ENCODE measurements around the gene TSN.

TSN gene

DNA sequence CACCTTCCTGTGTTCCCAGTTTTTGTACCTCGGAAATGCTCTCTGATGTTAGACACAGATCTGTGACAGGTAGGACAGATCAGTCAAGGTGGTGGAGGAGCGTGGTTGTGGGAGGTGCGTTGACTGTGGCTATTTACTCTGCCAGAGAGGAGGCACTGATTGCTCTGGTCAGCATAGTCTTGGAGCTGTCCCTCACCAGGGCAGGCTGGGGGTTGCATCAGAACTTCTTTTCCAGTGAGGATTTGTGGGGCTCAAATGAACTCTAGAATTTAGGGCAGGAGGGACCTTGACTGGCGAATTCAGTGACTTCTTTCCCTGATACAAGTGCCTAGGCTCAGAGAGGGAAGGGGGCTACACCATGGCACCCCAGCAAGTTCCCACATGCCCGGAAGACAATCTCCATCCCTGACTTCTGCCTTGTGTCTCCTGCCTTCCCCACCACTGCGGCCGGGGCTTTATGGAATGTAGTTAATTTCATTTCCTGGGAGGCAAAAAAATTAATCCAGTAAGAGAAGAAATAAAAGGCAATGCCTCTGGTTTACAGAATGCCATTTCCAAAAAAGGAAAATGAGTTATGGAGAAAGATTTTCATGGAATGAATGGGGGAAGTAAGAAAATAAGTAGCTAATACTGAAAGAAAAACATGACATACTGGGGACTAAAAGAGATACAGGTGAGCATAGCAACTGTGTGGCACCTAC, 44.8 kb upstream of the TSN start:
- no peak for TF ChIP-seq POLR2AphosphoS5 (IDR thresholded peaks at IDR 0.05; ENCODE audit: low read depth, low read length)
- TF ChIP-seq SIN3A (IDR thresholded peaks at IDR 0.05; ENCODE audit: borderline replicate concordance, insufficient read depth, low read length) = no peak
- TF ChIP-seq TAF1 (IDR thresholded peaks at IDR 0.05; ENCODE audit: borderline replicate concordance, insufficient read depth, low read length) = no peak
- TF ChIP-seq FOXP2 (optimal IDR thresholded peaks at IDR 0.05; ENCODE audit: borderline replicate concordance, extremely low read depth, extremely low read length, insufficient read depth) = no peak
- no peak for TF ChIP-seq REST (IDR thresholded peaks at IDR 0.05; ENCODE audit: insufficient read depth in 1 of 2, low read depth in 2 of 2, low read length in 2 of 2)

DNA sequence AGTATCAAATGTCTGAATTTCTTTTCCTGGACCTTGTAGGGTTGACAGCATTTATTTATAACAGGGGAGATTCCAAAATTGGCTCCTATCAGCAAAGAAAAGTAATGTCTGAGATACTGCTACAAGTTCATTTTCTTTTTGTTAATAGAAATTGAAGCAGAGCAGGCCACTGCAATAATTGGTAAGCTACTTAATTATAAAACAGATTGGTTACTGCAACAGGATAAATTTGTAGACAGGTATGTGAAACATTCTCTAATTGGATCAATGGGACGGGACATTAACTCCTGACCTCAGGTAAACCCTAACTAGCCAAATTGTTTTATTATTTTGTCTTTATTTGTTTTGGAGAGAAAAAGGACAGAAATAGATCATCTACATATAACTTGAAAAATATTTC, 39.3 kb upstream of the TSN start:
- TF ChIP-seq TAF1 (IDR thresholded peaks at IDR 0.05; ENCODE audit: borderline replicate concordance, insufficient read depth, low read length) (no peak), REST (IDR thresholded peaks at IDR 0.05; ENCODE audit: insufficient read depth in 1 of 2, low read depth in 2 of 2, low read length in 2 of 2) (no peak), SIN3A (IDR thresholded peaks at IDR 0.05; ENCODE audit: borderline replicate concordance, insufficient read depth, low read length) (no peak), POLR2AphosphoS5 (IDR thresholded peaks at IDR 0.05; ENCODE audit: low read depth, low read length) (no peak), FOXP2 (optimal IDR thresholded peaks at IDR 0.05; ENCODE audit: borderline replicate concordance, extremely low read depth, extremely low read length, insufficient read depth) (no peak)

- TF ChIP-seq POLR2AphosphoS5 (IDR thresholded peaks at IDR 0.05; ENCODE audit: low read depth, low read length) (no peak), FOXP2 (optimal IDR thresholded peaks at IDR 0.05; ENCODE audit: borderline replicate concordance, extremely low read depth, extremely low read length, insufficient read depth) (no peak)
Observed at GRCh38 chr2:121717529-121717928, 37.9 kb upstream of the TSN start.

DNA sequence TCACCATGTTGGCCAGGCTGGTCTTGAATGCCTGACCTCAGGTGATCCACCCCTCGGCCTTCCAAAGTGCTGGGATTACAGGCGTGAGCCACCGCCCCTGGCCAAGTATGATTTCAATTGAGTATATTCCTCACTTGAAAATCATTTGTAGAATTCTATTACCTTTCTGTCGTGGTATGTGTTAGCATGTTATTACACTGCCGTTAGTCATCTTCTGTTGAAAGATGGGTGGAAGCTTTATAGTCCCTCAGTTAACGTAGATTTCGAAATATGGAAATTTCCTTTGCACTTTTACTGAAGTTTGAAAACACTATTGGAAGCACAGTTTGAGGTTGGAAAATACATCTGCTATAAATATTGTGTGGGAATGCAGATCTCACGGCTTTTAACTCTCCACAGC, 33.5 kb upstream of the TSN start:
- no peak for TF ChIP-seq REST (IDR thresholded peaks at IDR 0.05; ENCODE audit: insufficient read depth in 1 of 2, low read depth in 2 of 2, low read length in 2 of 2)
- TF ChIP-seq TAF1 (IDR thresholded peaks at IDR 0.05; ENCODE audit: borderline replicate concordance, insufficient read depth, low read length) = no peak
- no peak for TF ChIP-seq FOXP2 (optimal IDR thresholded peaks at IDR 0.05; ENCODE audit: borderline replicate concordance, extremely low read depth, extremely low read length, insufficient read depth)
- no peak for TF ChIP-seq POLR2AphosphoS5 (IDR thresholded peaks at IDR 0.05; ENCODE audit: low read depth, low read length)
- no peak for TF ChIP-seq SIN3A (IDR thresholded peaks at IDR 0.05; ENCODE audit: borderline replicate concordance, insufficient read depth, low read length)

DNA sequence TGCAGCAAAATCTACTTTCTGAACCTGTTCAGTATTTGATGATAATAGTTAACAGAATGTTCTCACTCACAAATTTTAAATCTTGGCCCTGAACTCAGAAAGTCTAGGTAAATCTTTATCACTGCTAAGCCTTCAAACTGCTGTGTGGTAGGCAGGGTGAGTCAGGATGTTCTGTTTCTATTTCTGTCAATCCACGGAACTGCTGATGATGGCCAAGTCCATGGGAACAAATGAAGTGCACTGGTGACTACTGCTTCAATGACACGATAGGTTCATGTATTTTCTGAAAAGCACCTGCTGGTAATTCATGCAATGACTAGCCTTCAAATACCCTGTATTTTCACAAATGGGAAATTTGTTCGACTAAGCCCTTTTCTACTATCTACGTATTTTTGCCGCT, 33.0 kb upstream of the TSN start:
- no peak for TF ChIP-seq FOXP2 (optimal IDR thresholded peaks at IDR 0.05; ENCODE audit: borderline replicate concordance, extremely low read depth, extremely low read length, insufficient read depth)
- no peak for TF ChIP-seq POLR2AphosphoS5 (IDR thresholded peaks at IDR 0.05; ENCODE audit: low read depth, low read length)
- no peak for TF ChIP-seq REST (IDR thresholded peaks at IDR 0.05; ENCODE audit: insufficient read depth in 1 of 2, low read depth in 2 of 2, low read length in 2 of 2)
- TF ChIP-seq SIN3A (IDR thresholded peaks at IDR 0.05; ENCODE audit: borderline replicate concordance, insufficient read depth, low read length) = no peak
- TF ChIP-seq TAF1 (IDR thresholded peaks at IDR 0.05; ENCODE audit: borderline replicate concordance, insufficient read depth, low read length) = no peak

Measured in PFSK-1 (cell line).